SK-N-SH treated with all-trans-retinoic acid at 6 μM for 48 hours (cell line): ENCODE results near the gene MBTPS2.

ENCODE experiments used
- ARNTL ChIP-seq: fragments of 450-650 bp; formaldehyde crosslinking; IDR thresholded peaks from 2 replicates; pipeline ENCODE4 v1.5.0; 2020; ENCODE audit warnings: low read depth, mild to moderate bottlenecking, moderate library complexity, borderline replicate concordance
- BACH2 ChIP-seq: fragments of 250-450 bp; sonication (Bioruptor Pico); IDR thresholded peaks from 2 replicates; pipeline ENCODE4 v1.9.0; 2021; ENCODE audit warnings: mild to moderate bottlenecking, borderline replicate concordance
- CREB5 ChIP-seq: fragments of 250-450 bp; sonication (Bioruptor Pico); IDR thresholded peaks from 2 replicates; pipeline ENCODE4 v1.5.1; 2020; ENCODE audit warnings: low read depth, mild to moderate bottlenecking, moderate library complexity
- ISL1 ChIP-seq: fragments of 250-450 bp; sonication (Bioruptor Pico); IDR thresholded peaks from 2 replicates; pipeline ENCODE4 v2.1.2; 2022; ENCODE audit warnings: mild to moderate bottlenecking, moderate library complexity
- PATZ1 ChIP-seq: fragments of 250-450 bp; sonication (Bioruptor Pico); IDR thresholded peaks from 2 replicates; pipeline ENCODE4 v1.8.0; 2020; ENCODE audit warnings: mild to moderate bottlenecking, moderate library complexity, borderline replicate concordance
- POU6F1 ChIP-seq: fragments of 250-450 bp; sonication (Bioruptor Pico); IDR thresholded peaks from 2 replicates; pipeline ENCODE4 v1.8.0; 2021; ENCODE audit warnings: low read depth, mild to moderate bottlenecking, moderate library complexity, borderline replicate concordance
- RARB ChIP-seq: fragments of 250-450 bp; sonication (Bioruptor Pico); IDR thresholded peaks from 2 replicates; pipeline ENCODE4 v1.8.0; 2021; ENCODE audit warnings: mild to moderate bottlenecking, moderate library complexity
- ZC3H10 ChIP-seq: fragments of 250-450 bp; sonication (Bioruptor Pico); IDR thresholded peaks from 2 replicates; pipeline ENCODE4 v1.5.1; 2021; ENCODE audit warnings: mild to moderate bottlenecking, moderate library complexity
- ZFP3 ChIP-seq: fragments of 250-450 bp; sonication (Bioruptor Pico); IDR thresholded peaks from 2 replicates; pipeline ENCODE4 v1.5.0; 2020; ENCODE audit warnings: mild to moderate bottlenecking, moderate library complexity

- TF ChIP-seq ISL1 (CRISPR knock-in tag), result no peak
- TF ChIP-seq CREB5, result no peak
- no peak for TF ChIP-seq BACH2 (CRISPR knock-in tag)
- TF ChIP-seq ZC3H10 (CRISPR knock-in tag), result no peak
- TF ChIP-seq ARNTL (CRISPR knock-in tag), result no peak
- no peak for TF ChIP-seq ZFP3 (CRISPR knock-in tag)
- TF ChIP-seq RARB (CRISPR knock-in tag), result no peak
- TF ChIP-seq POU6F1 (CRISPR knock-in tag), result no peak
- TF ChIP-seq PATZ1 (CRISPR knock-in tag), result no peak
Measured at GRCh38 chrX:21802054-21802670, 37.3 kb upstream of the MBTPS2 start.
